HPDE6-E6E7 (cell line): ENCODE data around the gene TXNIP.

ENCODE experiments used
- DNase-seq: peaks from one replicate; pipeline ENCODE4 v3.0.0; 2011; ENCODE audit warnings: missing footprints; ENCODE audit errors: extremely low spot score

Gene TXNIP

DNA sequence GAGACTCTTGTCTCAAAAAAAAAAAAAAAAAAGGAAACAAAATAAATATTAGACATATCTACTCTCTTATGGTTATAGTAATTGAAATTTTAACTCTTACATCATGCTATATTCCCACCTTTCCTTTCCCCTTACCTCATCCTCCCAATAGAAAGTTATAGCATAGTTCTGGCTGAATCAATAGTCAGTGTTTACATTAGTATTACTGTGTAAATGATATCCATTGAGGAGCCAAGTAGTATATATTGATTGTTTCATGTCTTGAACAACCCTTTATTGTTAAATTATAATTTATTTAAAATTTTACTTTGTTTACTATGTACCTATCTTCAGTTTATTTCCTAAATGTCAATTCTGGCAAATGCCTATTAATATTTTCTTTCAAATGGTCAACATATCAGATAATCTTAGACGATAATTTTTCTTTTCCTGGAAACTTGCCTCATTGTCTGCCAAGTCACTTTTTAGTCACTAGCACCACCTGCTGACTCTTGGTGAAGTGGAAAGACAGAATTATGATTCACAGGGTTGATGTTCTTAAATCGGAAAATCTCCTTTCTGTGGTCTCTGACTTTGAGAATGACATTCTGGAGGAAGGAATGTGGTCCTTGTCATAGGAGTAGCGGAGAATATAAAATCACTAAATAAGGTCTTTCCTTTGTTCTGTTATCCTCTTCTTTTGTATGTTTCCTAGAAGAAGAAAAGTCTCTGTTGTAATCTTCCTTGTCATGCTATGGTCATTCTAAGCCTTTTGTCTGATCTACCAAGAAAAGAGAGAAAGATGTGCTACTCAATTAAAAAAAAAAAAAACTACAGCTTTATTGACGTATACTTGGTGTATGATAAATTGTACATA is 16.6 kb upstream of the TXNIP start:
- DNase-seq = no peak

DNA sequence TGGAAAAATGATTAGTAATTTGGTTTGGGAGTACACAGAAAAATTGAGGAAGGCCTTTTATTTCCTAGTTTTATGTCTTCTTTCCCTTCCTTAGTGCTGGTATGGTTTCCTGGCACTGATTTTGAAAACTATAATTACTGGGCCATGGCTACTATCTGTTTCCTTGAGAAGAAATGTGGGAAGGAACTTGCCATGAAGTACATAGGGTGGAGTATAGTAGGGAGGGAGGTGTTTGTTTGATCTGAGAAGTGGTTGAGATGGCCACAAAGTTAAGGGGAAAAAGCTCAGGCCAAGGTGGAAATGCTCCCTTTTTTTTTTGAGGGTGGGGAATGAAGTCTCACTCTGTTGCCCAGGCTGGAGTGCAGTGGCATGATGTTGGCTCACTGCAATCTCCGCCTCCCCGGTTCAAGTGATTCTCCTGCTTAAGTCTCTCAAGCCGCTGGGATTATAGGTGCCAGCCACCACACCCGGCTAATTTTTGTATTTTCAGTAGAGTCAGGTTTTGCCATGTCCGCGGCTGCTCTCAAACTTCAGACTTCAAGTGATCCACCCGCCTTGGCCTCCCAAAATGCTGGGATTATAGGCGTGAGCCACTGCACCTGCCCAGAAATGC is 13.9 kb upstream of the TXNIP start:
- no peak for DNase-seq

DNA sequence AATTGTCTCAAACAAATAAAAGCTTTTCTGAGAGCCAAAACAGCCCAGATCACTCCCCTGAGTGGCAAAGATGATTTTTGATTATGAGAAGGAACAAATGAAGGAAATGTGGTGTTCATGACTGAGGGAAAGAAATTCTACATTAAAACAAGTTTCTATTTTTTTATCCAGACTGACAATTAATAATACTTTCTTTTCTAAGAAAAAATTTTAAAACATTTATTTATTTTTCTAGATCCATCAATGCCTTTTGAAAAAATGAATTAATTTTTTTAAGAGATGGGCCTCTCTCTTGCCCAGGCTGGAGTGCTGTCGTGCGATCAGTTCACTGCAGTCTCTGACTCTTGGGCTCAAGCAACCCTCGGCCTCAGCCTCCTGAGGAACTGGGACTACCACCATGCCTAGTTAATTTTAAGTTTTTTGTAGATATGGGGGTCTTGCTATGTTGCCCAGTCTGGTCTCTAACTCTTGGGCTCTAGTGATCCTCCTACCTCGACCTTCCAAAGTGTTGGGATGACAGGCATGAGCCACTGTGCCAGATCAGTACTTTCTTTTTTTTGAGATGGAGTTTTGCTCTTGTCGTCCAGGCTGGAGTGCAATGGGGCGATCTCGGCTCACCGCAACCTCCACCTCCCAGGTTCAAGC is 11.2 kb upstream of the TXNIP start:
- DNase-seq = no peak

DNA sequence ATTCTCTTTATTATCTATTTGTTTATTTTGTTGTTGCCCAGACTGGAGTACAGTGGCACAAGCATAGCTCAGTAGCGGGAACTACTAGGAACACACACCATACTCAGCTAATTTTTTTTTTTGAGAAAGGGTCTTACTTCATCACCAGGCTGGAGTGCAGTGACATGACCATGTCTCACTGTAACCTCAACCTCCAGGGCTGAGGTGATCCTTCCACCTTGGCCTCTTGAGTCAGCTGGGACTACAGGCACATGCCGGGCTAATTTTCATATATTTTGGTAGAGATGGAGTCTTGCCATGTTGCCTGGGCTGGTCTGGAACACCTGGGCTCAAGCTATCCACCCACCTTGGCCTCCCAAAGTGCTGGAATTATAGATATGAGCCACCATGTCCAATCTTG is 5.3 kb upstream of the TXNIP start:
- DNase-seq = no peak

DNA sequence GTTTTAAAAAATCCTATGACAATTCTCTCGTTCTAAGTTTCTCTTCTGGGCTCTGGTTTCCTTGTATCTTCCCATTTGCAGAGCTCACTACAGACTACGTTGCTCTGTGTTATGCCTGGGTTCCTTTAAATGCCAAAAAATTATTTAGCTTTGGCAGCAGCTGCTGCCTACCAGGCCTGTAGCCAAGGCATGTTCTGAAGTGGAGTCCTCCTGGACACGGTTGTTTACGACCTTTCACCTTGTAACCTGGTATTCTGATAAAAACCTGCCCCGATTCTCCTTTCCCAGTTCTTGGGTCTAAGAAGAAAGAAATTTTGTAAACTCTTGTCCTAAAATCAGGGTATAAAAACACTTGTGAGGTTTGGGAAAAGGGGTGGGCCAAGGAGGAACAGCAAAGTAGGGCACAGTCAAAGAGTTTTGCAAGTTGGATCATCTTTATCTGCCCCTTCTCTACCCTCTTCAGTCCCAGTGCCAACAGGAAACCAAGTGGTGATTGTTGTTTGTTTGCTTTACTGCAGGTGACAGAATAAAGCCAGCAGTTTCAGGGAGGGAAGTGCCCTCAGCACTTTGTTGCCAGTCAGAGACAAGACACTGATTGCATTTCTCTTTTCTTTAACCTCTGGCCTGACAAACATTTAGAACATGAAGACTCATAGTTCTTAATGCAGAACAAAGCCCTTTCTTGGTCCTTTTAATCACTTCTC is 3.1 kb upstream of the TXNIP start:
- DNase-seq = no peak

DNA sequence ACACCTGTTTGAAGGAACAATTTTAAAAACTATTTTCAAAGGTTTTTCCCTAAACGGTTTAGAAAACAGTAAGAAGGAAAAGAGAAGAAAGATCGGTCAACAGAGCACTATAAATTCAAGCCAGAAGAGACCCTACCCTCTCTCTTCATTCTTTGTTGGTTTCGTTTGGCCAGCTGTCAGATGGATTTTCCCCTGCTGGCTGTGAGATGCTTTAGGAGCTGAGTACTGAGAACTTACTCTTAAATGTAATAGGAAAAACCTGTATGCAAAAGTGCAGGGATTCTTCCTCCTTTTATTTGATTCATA is 1.3 kb upstream of the TXNIP start:
- DNase-seq = no peak

DNA sequence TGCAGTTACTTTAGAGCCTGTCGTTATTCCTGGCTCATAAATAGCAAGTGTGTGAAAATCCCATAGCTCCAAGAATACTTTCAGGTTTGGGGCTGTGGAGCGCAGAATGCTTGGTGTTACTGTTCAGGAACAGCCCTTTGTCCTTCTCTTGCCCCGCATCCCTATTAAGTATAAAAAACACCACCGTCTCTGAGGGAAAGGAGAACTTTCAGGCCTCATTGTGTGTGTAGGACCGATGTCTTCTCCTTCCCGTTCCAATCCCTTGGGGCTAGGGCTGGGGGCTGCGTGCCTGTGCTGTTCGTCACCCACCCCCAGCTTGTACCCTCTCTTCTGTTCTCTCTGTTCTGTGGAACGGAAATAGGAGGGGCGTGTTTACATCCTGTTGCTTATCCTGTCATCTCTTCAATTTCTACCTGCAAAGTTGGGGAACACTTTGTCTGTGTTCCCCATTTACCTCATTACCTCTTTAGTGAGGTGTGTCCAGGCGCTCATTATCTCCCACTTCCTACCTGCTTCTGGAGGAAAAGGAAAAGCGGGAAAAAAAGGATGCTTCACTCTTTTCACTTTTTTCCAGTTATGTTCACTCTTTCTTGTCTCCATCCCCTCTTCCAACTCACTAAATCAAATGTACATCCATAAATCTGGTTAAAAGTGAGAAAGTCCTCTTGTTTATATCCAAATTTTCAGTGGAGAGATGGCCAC is 788 bp upstream of the TXNIP start:
- no peak for DNase-seq

DNA sequence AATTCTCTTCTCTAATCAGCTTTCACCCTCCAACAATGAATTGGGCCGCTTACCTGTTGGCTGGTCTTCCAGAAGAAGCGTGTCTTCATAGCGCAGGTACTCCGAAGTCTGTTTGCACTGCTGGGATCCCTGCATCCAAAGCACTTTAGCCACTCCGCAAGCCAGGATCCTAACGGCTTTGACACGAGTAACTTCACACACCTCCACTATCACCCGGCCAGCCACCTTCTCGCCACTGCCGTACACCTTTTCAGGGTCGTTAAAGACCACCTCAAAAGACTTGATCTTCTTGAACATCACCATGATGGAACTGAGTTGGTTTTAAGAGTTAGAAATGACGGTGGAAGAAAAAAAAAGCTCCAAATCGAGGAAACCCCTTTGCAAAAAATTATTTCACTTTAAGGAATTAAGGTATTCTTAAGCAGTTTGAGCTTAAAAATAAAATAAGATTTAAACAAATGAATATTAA is 381 bp downstream of the TXNIP start:
- no peak for DNase-seq

DNA sequence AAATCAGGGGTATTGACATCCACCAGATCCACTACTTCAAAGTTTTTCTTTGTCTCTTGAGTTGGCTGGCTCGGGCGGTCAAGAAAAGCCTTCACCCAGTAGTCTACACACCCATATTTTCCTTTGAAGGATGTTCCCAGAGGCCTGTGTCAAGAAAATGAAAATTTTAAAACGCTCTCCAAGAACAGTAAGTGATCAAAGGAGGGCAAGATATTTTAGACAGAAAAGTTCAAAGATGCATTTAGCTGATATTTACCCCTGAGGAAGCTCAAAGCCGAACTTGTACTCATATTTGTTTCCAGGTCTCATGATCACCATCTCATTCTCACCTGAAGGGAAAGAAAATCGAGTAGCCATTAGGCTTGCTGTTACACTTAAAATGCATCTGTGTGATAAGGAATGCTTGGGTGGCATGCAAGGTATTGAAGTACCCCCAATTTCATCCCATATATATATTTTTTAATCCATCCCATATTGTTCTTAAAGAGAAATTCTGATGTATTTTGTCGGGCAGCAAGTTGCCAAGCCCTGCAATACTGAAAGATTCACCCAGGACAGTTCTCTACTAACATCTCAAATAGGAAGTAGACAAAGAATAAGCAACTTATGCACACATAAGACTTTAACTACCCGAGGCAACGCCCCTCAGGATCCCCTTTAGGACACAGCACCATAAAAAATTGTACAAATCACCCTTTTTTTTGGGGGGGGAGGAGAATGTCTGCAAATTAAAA is 1.1 kb downstream of the TXNIP start:
- DNase-seq = no peak

DNA sequence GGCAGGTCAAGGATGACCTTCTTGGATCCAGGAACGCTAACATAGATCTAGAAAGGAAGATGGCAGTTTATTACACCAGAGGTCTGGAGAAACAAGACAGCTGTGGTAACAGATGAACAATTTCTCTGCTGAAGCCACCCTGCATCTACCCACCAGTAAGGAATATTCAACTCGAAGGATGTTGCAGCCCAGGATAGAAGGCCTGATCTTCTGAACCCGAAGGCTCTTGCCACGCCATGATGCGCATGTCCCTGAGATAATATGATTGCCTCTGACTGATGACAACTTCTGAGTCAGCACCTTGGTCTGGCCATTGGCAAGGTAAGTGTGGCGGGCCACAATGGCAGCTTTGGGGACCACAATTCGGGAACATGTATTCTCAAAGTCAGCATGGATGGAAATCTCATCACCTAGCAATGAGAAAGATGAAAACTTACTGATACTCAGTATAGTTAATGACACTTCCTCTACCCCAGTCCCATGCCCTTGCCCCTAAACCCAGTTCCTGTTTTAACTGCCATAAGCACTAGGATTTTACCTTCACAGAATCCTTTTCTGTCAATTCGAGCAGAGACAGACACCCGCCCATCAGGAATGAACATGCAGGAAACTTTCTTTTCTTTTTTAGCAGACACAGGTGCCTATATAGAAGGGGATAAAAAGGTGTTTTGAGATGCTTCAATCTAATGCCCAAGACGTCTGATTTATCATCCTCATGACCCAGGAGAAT is 1.8 kb downstream of the TXNIP start:
- DNase-seq = no peak

DNA sequence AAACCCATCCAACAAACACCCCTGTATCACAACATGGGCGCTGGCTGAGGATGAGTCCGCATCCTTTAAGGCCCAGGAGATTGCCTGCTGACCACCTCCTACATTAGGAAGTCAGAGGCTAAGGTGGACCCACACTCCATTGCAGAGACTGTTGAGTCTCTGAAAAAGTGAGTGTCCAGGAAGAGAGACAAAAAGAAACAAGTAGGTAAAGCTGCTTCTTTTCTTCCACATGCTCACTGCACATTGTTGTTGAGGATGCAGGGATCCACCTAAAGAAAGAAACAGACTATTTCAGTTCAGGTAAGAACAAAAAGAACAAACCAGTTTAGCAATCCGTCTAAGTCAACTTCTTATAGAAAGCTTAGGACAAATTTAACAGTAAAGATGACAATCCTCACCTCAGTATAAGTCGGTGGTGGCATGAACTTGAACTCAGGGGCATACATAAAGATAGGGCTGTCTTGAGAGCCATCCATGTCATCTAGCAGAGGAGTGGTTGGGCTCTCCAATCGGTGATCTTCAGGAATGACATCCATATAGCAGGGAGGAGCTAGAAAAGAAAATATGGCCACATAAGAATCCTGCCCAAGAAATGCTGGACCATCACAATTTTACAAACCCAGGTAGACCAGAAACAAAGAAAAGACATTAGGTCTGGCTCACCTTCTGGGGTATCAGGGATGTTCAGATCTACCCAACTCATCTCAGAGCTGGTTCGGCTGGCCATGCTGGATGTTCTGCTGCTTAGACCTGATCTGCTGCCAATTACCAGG is 2.6 kb downstream of the TXNIP start:
- DNase-seq = no peak

DNA sequence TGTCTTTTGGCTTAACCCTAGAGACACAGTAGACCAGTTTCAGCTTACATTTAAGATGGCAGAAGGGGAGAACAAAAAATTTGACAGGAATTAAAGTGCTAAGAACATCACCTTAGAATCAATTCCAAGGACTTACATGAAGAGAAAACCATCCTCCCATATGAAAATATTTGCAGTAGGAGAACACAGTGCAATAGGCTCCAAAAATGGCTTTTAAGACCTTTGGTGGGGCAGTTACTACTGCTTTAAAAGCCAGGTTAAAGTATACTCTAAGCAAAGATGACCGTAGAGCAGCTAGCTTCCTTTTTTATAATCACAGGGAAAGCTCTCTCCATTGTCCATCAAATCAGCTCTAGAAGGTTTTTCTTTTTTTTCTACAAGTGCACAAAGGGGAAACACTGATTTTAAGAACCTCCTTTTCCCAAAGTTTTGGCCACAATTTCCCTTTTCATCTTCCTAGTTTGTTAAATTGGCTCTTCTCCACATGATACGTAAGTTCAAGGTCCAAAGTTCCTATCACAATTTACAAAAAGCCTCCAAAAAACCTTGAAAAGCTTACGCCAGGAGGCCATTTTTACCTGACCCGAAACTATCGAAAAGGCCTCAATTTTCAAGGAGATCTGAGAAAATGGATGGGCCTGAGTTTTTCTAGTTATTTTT is 3.3 kb downstream of the TXNIP start:
- DNase-seq = no peak

DNA sequence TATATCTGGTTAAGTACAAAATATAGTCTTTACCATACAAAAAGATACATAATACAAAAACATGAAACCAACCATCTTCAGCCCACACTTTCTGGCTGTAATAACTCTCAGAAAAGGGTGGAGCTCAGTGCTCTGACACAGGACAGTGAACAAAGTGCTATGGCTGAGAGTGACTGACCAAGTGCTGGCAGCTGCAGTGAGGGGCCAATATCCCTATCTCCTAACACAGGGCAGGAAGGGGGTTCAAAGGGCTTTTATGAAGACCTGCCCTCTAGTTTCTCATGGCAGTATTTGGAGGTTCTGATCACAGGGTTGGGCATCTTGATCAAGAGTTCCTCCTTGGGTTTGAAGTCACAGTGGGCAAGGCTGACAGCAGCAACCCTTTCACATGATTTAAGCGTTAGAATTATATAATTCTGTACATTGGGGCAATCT is 3.9 kb downstream of the TXNIP start:
- DNase-seq = no peak

DNA sequence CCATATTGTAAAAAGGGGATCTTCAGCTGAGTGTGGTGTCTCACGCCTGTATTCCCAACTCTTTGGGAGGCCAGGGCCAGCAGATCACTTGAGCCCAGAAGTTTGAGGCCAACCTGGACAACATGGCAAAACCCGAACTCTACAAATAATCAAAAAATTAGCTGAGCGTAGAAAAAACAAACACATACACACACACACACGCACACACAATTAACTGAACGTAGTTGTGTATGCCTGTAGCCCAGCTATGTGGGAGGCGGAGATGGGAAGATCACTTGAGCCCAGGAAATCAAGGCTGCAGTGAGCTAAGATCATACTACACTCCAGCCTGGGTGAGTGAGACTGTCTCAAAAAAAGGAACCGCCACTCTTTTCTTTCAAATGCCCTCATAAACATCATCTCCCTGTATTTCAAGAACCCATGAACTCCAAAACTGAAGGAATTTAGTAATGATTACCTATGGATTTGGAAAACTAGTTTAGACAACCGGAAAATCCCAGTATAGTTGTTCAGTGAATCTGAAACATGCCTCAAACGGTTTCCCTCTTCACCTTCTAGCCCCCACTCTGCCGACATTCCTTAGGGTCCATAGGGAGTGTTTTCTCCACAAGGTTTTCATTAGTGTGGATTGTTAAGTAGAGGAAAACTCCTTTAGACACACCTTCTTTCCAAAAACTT is 4.5 kb downstream of the TXNIP start:
- no peak for DNase-seq

DNA sequence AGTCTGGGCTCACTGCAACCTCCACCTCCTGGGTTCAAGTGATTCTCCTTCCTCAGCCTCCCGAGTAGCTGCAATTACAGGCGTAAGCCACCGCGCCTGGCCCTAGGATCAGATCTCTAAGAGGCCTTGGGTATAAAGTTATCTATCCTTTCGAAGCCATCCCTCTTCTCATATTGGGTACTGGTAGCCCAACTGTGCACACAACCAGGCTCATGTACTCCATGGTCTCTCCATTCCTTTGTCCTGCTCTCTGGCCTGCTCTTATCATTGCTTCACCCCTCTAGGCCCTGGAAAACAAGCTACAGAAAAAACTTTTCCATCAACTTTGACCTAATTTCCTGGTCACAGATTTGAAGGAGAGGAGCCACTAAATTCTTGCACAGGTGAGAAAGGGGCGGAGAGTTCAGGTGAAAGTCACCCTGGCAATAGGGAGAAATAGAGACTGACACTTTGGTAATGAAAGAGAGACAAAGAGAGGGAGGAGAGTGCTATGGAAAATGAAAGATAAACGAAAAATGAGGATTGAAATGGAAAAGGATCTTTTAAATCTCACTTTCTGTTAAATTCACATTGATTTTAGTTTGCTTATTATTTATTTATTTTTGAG is 6.0 kb downstream of the TXNIP start:
- no peak for DNase-seq

DNA sequence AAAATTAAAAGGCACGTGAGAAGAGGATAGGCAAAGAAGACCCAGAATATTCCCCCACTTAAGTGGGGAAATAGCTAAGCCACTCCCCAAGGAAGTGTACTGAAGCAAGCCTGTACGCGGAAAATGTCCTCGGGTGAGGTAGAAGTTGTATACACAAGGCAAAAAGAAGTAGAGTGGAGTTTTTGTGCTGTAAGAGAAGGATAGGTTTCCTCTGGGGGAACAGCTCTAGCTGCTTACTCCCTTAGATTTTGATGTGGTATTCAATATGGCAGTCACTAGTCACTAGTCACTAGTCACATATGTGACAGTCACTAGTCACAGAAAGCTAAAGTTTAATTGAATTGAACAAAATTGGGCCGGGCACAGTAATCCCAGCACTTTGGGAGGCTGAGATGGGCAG is 7.6 kb downstream of the TXNIP start:
- no peak for DNase-seq

DNA sequence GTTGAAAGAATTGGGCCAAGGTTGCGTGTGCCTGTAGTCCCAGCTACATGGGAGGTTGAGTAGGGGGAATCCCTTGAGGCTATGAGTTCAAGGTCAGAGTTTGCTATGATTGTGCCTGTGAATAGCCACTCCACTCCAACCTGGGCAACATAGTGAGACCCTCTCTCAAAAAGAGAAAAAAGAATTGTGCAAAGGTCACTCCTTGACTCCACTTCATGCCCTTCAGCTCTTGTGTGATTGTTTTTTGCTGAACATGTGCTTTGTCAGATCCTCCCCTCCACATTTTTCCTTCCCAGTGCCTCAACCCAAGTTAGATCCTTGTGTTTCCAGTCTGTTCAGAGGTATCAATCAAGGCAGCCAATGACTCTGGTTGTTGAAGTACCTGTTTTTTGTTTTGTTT is 8.5 kb downstream of the TXNIP start:
- DNase-seq = no peak

DNA sequence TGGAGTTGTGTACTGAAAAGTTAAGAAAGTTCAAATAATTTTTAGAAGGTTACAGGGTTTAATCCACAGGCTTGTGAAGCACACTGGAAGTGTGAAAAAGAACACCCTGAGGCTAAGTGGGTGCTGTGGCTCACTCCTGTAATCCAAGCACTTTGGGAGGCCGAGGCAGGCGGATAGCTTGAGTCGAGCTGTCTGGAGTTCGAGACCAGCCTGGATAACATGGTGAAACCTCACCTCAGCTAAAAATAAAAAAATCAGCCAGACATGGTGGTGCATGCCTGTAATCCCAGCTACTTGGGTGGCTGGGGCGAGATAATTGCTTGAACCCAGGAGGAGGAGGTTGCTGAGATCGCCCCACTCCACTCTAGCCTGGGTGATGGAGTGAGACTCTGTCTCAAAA is 9.8 kb downstream of the TXNIP start:
- DNase-seq = no peak
